ENCODE measurements around the gene OTOS. TPM values are rescaled to one million over a fixed set of nuclear protein-coding genes. Genes with fewer than 3 reads are reported as not detected.
A peak's percentile ranks its signal among the peaks of the same experiment; 100 is the strongest.

The OTOS gene
- total and polyA plus RNA-seq, 2 of the 13 experiments (the other 11 are each of a cell fraction or from before 2014, with no cell fraction given) = not detected

DNA sequence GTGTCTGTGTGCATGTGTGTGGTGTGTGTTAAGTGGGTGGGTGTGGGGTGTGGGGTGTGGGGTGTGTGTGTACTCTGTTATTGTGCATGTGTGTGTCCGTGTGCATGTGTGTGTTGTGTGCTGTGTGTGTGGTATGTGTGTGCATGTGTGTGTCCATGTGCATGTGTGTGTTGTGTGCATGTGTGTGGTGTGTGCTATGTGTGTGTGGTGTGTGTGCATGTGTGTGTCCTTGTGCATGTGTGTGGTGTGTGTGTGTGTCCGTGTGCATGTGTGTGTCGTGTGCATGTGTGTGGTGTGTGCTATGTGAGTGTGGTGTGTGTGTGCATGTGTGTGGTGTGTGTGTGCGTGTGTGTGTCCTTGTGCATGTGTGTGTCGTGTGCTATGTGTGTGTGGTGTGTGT is 6.9 kb upstream of the OTOS start (continued):
- no peak for TF ChIP-seq ZHX2 (IDR thresholded peaks at IDR 0.05; ENCODE audit: low read depth)
- no peak for TF ChIP-seq ZHX2 (CRISPR knock-in tag; IDR thresholded peaks at IDR 0.05; ENCODE audit: borderline replicate concordance)

DNA sequence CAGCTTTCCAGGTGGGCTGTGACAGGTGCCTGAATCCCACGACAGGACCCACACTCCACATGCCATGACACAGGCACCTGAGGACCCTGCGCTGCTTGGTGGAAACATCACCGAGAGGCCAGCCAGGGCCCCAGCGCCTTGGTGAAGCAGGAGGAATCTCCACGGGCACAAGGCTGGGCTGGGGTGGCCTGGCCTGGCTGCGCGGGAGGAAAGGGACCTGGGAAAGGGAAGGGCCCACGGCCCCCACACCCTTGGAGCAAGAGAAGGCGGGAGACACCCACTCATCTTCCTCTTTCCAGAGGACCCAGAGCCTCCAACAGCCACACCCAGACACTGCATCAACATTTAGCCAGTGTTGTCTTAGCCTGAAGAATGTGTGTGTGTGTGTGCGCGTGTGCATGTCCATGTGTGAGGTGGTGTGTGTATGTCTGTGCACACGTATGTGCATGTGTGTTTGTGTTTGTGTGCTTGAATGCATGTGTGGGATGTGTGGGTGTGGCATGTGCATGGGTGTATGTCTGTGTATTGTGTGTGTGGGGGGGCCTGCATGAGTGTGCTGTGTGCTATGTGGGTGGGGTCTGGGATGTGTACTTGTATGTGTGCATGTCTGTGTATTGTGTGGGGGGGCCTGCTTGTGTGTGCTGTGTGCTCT is 6.3 kb upstream of the OTOS start:
- BruUV-seq (replicated peaks) = no TSS peak
- no peak overlapping the region for H3K27ac ChIP-seq (ENCODE audit: extremely low read length, insufficient read depth, low read length)
- peaks cover 9 to 63% of the 10 kb centered on the region in 2 experiments; a peak in 4 of 5 replicates for H3K27me3 ChIP-seq (ENCODE audit: control insufficient read depth in 1 of 2, insufficient read depth in 2 of 2, low read length in 2 of 2)
- H3K36me3 ChIP-seq (replicated peaks in 1 of 2; ENCODE audit: control insufficient read depth in 1 of 2, insufficient read depth in 2 of 2, low read length in 2 of 2) = no peaks in the 10 kb centered on the region
- no peak overlapping the region for H3K9ac ChIP-seq (ENCODE audit: insufficient read depth, low read depth, low read length)
- 56% methylated on average over 6 of the region's 12 CpGs for WGBS (ENCODE audit: low lambda C conversion rate)
- ChIA-PET CTCF (ENCODE audit: low intra/inter-chr PET ratio, low total read pairs) (no interaction called here), POLR2A (no interaction called here)
- no peak overlapping the region for H3K4me3 ChIP-seq (replicated peaks in 1 of 3; ENCODE audit: insufficient read depth in 1 of 3, low read depth in 2 of 3, low read length in 3 of 3)
- in situ Hi-C loops (cut with HindIII; ENCODE audit: extremely low pct_ligation_motif_present, low pct_unique_long_range_greater_than_20kb) = no loop called here
- intact Hi-C loops (cut with micrococcal nuclease; ENCODE audit: unreplicated experiment) = loop anchor here (10.0 kb wide), 1 partner anchor 212 kb away; no protein-coding TSS in a partner anchor
- peaks cover 11% of the 10 kb centered on the region for H3K4me1 ChIP-seq (ENCODE audit: insufficient read depth, low read length)
- TF ChIP-seq ATF3 (CRISPR knock-in tag; IDR thresholded peaks at IDR 0.05) (no peak), MAZ (IDR thresholded peaks at IDR 0.05; ENCODE audit: borderline replicate concordance, low read depth, low read length) (no peak), MAZ (CRISPR knock-in tag; IDR thresholded peaks at IDR 0.05; ENCODE audit: low read depth) (no peak), HMG20B (CRISPR knock-in tag; conservative IDR thresholded peaks at IDR 0.05) (no peak), SP4 (CRISPR knock-in tag; IDR thresholded peaks at IDR 0.05) (no peak)
- TF ChIP-seq, protein P1, sequence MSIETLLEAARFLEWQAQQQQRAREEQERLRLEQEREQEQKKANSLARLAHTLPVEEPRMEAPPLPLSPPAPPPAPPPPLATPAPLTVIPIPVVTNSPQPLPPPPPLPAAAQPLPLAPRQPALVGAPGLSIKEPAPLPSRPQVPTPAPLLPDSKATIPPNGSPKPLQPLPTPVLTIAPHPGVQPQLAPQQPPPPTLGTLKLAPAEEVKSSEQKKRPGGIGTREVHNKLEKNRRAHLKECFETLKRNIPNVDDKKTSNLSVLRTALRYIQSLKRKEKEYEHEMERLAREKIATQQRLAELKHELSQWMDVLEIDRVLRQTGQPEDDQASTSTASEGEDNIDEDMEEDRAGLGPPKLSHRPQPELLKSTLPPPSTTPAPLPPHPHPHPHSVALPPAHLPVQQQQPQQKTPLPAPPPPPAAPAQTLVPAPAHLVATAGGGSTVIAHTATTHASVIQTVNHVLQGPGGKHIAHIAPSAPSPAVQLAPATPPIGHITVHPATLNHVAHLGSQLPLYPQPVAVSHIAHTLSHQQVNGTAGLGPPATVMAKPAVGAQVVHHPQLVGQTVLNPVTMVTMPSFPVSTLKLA (IDR thresholded peaks at IDR 0.05) = peak; percentile 75
- TF ChIP-seq, protein P2, sequence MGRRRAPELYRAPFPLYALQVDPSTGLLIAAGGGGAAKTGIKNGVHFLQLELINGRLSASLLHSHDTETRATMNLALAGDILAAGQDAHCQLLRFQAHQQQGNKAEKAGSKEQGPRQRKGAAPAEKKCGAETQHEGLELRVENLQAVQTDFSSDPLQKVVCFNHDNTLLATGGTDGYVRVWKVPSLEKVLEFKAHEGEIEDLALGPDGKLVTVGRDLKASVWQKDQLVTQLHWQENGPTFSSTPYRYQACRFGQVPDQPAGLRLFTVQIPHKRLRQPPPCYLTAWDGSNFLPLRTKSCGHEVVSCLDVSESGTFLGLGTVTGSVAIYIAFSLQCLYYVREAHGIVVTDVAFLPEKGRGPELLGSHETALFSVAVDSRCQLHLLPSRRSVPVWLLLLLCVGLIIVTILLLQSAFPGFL (CRISPR knock-in tag; IDR thresholded peaks at IDR 0.05) = no peak
- TF ChIP-seq, protein P3, sequence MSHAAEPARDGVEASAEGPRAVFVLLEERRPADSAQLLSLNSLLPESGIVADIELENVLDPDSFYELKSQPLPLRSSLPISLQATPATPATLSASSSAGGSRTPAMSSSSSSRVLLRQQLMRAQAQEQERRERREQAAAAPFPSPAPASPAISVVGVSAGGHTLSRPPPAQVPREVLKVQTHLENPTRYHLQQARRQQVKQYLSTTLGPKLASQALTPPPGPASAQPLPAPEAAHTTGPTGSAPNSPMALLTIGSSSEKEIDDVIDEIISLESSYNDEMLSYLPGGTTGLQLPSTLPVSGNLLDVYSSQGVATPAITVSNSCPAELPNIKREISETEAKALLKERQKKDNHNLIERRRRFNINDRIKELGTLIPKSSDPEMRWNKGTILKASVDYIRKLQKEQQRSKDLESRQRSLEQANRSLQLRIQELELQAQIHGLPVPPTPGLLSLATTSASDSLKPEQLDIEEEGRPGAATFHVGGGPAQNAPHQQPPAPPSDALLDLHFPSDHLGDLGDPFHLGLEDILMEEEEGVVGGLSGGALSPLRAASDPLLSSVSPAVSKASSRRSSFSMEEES (CRISPR knock-in tag; IDR thresholded peaks at IDR 0.05) = no peak
- H3K4me2 ChIP-seq (ENCODE audit: low read depth, low read length) = no peak overlapping the region
- DNase-seq (ENCODE audit: low spot score) (no peak), FAIRE-seq (no peak), ATAC-seq (no peak)
- H2AFZ ChIP-seq (ENCODE audit: low read length) = no peak overlapping the region
- H3K9me3 ChIP-seq (ENCODE audit: low read length) = no peaks in the 10 kb centered on the region
- H3K79me2 ChIP-seq (ENCODE audit: insufficient read depth, low read length) = no peaks in the 10 kb centered on the region
- no peaks in the 10 kb centered on the region for H4K20me1 ChIP-seq (ENCODE audit: insufficient read depth, low read length)
